Activated naive CD4-positive, alpha-beta T cell treated with Interleukin-2 at 50 U/mL for 16 hours (primary cell): ENCODE data around the gene VPS4A.

ENCODE experiments used
- DNase-seq: peaks from one replicate; pipeline ENCODE4 v3.0.0-alpha.2; 2020

VPS4A gene

DNA sequence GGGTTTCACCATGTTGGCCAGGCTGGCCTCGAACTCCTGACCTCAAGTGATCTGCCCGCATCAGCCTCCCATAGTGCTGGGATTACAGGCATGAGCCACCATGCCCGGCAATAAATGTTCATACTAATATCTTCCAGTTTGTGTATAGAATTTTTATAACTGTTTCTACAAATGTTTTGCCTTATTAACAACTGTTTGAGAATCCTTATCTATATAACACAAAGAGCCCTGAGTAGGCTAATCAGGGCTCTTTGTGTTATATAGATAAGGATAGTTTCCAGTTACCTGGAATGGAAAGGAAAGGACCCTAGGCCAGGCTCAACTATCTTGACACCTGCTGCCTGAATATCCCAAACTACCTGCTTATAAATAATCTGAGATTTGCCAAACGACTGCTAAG is 57.7 kb downstream of the VPS4A start:
- no peak for DNase-seq

DNA sequence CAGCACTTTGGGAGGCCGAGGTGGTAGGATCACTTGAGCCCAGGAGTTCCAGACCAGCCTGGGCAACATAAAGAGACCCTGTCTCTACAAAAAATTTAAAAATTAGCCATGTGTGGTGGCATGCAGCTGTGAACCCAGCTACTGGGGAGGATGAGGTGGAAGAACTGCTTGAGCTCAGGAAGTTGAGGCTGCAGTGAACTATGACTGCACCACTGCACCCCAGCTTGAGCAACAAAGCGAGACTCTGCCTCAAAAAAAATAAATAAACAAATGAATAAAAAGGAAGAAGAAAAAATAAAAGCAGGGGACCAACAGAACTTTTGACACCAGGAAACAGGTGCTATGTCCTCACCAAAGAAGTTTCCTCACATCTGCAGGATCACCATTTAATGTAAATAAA is 60.4 kb downstream of the VPS4A start:
- DNase-seq = no peak

DNA sequence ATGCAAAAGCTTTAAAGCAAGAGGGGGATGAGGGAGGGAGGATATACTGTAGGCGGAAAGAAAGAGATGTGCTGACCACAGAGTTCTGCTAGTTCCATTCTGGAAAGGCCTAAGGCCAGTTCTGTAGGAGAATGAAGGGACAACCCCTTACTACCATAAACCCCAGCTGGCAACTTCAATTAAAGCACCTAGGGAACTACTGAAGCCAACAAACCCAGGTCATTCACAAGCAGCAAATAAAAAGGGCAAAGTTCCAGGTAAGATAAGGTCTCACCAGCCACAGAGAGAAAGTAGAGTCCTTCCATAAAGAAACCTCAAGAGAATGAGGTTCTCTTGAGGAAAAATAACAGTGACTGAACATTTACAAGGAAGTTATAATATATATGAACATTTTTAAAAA is 61.9 kb downstream of the VPS4A start:
- no peak for DNase-seq
